Activated CD4-positive, alpha-beta T cell treated with anti-CD3 and anti-CD28 coated beads, Interleukin-2, amount 10 ng/mL, durations not matched to agents 7 days and 5 days (primary cell): ENCODE results near the gene PRKAG2. TPM values are rescaled to one million over a fixed set of nuclear protein-coding genes. Genes with fewer than 3 reads are reported as not detected.

Source experiments
- CTCF ChIA-PET: fragments of 350-600 bp; sonication (Branson Sonifier 250); formaldehyde crosslinking; loops from one replicate; lab custom pipeline; 2021; ENCODE audit warnings: antibody characterized with exemption; lab: Charles Lee
- POLR2A ChIA-PET: fragments of 350-600 bp; sonication (Branson Sonifier 250); formaldehyde crosslinking; loops from one replicate; lab custom pipeline; 2021; ENCODE audit warnings: antibody characterized with exemption; lab: Charles Lee
- DNase-seq: peaks from one replicate; pipeline ENCODE4 v3.0.0-alpha.2; 2020
- H3K27ac Mint-ChIP-seq: one replicate; pipeline ENCODE4 v1.8.0; 2021; ENCODE audit warnings: mild to moderate bottlenecking, moderate library complexity, mixed read lengths
- H3K27me3 Mint-ChIP-seq: one replicate; pipeline ENCODE4 v1.8.0; 2021; ENCODE audit warnings: mixed read lengths
- H3K36me3 Mint-ChIP-seq: one replicate; pipeline ENCODE4 v1.8.0; 2021; ENCODE audit warnings: low read depth, mixed read lengths
- H3K4me1 Mint-ChIP-seq: one replicate; pipeline ENCODE4 v1.8.0; 2021; ENCODE audit warnings: mixed read lengths
- H3K4me3 Mint-ChIP-seq: one replicate; pipeline ENCODE4 v1.8.0; 2021; ENCODE audit warnings: mild to moderate bottlenecking, moderate library complexity, mixed read lengths
- H3K9me3 Mint-ChIP-seq: one replicate; pipeline ENCODE4 v1.8.0; 2021; ENCODE audit warnings: mixed read lengths
- total RNA-seq, 2 experiments: library from RNA; stranded (reverse); gene quantifications; one replicate each; pipeline ENCODE4 v1.2.3, GENCODE V29; 2021

PRKAG2 gene
- total RNA-seq, 2 experiments from 2014 or later: 27.5 to 32.3 TPM

- Mint-ChIP-seq H3K9me3 (no peaks in the 10 kb centered on the region), H3K4me1 (peaks cover 3% of the 10 kb centered on the region), H3K27me3 (no peaks in the 10 kb centered on the region), H3K4me3 (no peak overlapping the region), H3K27ac (no peak overlapping the region), H3K36me3 (no peaks in the 10 kb centered on the region)
- DNase-seq: no peak
- CTCF ChIA-PET: interaction anchor here (1.0 kb wide), 2 partner anchors 10 to 19 kb away, joined by 3 read pairs; no protein-coding TSS in a partner anchor
- POLR2A ChIA-PET: no interaction called here
Observed at GRCh38 chr7:151702961-151703360, 174.0 kb downstream of the PRKAG2 start.

DNA sequence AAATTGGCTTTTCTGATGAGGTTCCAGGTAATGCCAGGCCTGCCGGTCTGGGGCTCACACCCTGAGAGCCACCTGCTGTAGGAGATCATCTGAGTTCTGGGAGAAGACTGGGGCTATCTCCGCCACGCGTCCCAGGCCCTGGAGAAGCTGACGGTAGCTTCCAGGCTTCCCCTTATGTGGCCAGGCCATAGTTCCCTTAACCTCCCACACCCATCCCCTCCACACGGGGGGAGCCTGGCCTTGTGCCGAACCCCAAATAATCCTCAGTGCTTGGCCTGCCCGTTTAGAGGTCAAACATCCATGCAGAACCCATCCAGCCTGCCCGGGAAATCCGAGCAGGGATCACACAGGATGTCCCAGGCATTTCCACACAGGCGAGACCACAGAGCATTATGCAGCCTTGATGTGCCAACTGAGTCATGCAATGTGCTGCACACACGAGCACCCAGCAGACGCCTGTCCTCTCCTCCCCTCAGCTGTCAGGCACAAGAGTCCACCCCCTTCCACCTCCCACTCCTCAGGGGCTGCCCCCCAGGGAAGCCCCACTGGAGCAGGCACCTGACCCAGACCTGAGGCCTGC lies 176.2 kb downstream of the PRKAG2 start:
- POLR2A ChIA-PET: no interaction called here
- no peaks in the 10 kb centered on the region for H3K9me3 Mint-ChIP-seq
- H3K27ac Mint-ChIP-seq: no peak overlapping the region
- no peaks in the 10 kb centered on the region for H3K27me3 Mint-ChIP-seq
- H3K4me3 Mint-ChIP-seq: no peak overlapping the region
- no peaks in the 10 kb centered on the region for H3K36me3 Mint-ChIP-seq
- peaks cover 2% of the 10 kb centered on the region for H3K4me1 Mint-ChIP-seq
- CTCF ChIA-PET: interaction anchor here (1.2 kb wide), 1 partner anchor 11 kb away, joined by 3 read pairs; no protein-coding TSS in a partner anchor
- no peak for DNase-seq

DNA sequence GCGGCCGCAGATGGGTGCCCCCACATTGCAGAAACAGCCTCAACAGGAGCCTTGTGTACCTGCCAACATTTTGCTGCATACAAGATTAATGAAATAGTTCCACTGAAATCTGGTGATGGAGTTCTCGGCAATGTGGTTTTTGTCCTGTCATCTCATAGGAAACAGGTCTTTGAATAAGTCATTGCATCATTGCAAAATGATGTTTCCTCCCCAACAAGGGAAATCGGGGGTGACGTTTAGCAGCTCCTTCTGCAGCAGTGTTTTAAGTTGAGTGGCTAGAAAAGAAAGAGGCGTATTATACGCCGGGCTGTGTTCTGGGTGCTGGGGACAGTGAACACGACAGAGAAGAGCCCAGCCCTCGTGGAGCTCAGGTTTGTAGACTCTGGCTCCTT lies 177.0 kb downstream of the PRKAG2 start:
- POLR2A ChIA-PET: no interaction called here
- Mint-ChIP-seq H3K4me1 (no peaks in the 10 kb centered on the region), H3K27ac (no peak overlapping the region), H3K27me3 (no peaks in the 10 kb centered on the region), H3K36me3 (no peaks in the 10 kb centered on the region), H3K4me3 (no peak overlapping the region), H3K9me3 (no peaks in the 10 kb centered on the region)
- CTCF ChIA-PET: no interaction called here
- DNase-seq: no peak

- no peaks in the 10 kb centered on the region for H3K27me3 Mint-ChIP-seq
- no peaks in the 10 kb centered on the region for H3K9me3 Mint-ChIP-seq
- H3K27ac Mint-ChIP-seq: no peak overlapping the region
- H3K4me3 Mint-ChIP-seq: no peak overlapping the region
- ChIA-PET POLR2A (no interaction called here), CTCF (no interaction called here)
- no peak for DNase-seq
- no peaks in the 10 kb centered on the region for H3K4me1 Mint-ChIP-seq
- H3K36me3 Mint-ChIP-seq: no peaks in the 10 kb centered on the region
Observed at GRCh38 chr7:151699147-151699927, 177.6 kb downstream of the PRKAG2 start.

DNA sequence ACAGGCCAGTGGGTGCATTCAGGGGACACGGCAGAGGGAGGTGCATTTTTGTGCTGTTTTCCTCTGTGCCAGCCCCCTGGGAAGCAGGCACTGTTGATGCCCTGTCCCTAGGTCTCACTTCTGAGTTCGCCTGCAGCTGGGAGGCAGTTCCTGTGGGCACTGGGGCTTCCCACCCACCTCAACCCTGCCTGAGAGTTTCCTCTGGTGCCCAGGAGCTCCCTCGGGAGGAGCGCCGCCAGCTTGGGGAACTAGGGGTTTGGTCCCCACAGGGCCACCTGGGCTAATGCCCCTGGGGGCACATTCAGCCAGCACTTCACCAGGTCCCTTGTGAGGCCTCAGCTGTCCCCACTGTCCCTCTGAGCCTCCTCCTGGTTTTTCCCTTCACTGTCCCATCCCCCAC lies 179.0 kb downstream of the PRKAG2 start:
- POLR2A ChIA-PET: no interaction called here
- DNase-seq: no peak
- CTCF ChIA-PET: interaction anchor here (1.3 kb wide), 1 partner anchor 13 kb away, joined by 3 read pairs; no protein-coding TSS in a partner anchor
- H3K36me3 Mint-ChIP-seq: no peaks in the 10 kb centered on the region
- H3K9me3 Mint-ChIP-seq: no peaks in the 10 kb centered on the region
- H3K4me1 Mint-ChIP-seq: no peaks in the 10 kb centered on the region
- H3K27ac Mint-ChIP-seq: no peak overlapping the region
- H3K27me3 Mint-ChIP-seq: no peaks in the 10 kb centered on the region
- H3K4me3 Mint-ChIP-seq: no peak overlapping the region

- DNase-seq: no peak
- Mint-ChIP-seq H3K36me3 (no peaks in the 10 kb centered on the region), H3K4me1 (no peaks in the 10 kb centered on the region), H3K9me3 (no peaks in the 10 kb centered on the region), H3K27me3 (no peaks in the 10 kb centered on the region), H3K27ac (no peak overlapping the region), H3K4me3 (no peak overlapping the region)
- CTCF ChIA-PET: interaction anchor here (1.3 kb wide), 1 partner anchor 13 kb away, joined by 3 read pairs; no protein-coding TSS in a partner anchor
- POLR2A ChIA-PET: no interaction called here
Observed at GRCh38 chr7:151697515-151697895, 179.4 kb downstream of the PRKAG2 start.

DNA sequence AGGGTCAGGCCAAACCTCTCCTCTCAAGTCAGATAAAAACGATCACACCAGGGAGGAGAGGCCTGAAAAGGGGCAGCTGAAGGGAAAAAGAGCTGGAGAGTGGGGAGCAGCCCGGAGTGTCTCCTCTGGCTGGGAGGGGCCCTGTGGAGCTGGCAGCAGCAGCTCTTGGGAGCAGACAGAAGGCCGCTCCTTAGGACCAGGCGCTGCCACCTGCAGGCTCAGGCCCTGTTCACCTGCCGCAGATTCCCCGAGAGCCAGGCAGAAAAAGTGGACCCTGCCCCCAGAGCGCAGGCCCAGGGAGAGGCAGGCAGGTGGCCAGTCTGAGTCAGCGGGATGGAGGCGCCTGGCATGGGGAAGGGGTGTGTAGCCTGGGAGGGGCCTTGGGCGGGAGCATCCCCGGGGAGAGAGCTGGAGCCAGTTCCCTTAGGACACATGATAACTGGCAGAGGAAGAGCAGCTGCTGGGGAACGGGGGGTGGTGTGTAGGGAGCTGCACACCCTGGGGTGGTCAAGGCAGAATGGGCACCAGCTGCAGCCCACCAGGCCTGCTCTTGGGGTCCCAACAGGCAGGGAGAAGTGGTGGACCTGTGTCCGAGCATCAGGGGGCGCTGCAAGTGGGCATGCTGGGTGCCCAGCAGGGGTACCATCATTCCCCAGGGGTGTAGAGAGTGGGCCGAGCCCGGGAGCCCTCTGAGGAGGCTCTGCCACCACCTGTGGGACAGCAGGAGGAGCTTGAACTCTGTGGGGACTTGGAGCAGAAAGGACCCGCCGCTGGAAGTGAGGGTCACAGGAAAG lies 180.0 kb downstream of the PRKAG2 start:
- H3K4me1 Mint-ChIP-seq: no peaks in the 10 kb centered on the region
- H3K36me3 Mint-ChIP-seq: no peaks in the 10 kb centered on the region
- no peaks in the 10 kb centered on the region for H3K27me3 Mint-ChIP-seq
- no peak for DNase-seq
- no peak overlapping the region for H3K27ac Mint-ChIP-seq
- POLR2A ChIA-PET: no interaction called here
- H3K9me3 Mint-ChIP-seq: no peaks in the 10 kb centered on the region
- H3K4me3 Mint-ChIP-seq: no peak overlapping the region
- CTCF ChIA-PET: interaction anchor here (1.3 kb wide), 1 partner anchor 14 kb away, joined by 3 read pairs; no protein-coding TSS in a partner anchor

DNA sequence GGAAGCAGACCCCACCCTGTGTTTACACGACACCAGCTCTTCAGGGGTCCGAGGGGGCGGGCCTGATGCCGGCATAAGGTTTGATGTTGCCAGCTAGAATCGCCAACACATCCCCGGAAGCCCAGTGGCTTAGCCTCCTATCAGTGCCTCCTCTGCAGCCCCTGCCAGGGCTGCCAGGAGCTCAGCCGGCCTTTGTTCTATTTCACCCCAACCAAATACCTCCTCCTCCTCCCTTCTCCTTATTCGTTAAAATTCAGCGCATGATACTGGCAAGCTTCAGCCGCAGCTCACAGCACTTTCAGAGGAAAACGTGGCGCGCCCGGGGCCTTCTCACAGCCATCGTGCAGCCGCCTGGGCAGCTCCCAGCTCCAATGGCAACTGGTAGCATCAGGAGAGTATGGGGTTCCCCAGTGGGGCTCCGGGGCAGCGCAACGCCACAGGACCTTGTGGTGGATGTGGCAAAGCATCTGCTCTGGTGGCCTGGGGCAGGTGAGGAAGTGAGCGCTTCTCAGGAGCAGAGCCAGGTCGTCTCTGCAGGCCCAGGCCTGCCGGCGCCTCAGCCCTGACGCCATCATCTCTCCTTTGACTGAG lies 180.9 kb downstream of the PRKAG2 start:
- Mint-ChIP-seq H3K4me1 (no peaks in the 10 kb centered on the region), H3K36me3 (no peaks in the 10 kb centered on the region), H3K27me3 (no peaks in the 10 kb centered on the region), H3K4me3 (no peak overlapping the region), H3K9me3 (no peaks in the 10 kb centered on the region), H3K27ac (no peak overlapping the region)
- POLR2A ChIA-PET: no interaction called here
- CTCF ChIA-PET: no interaction called here
- DNase-seq: no peak

- DNase-seq: no peak
Observed at GRCh38 chr7:151694828-151695580, 181.9 kb downstream of the PRKAG2 start.

DNA sequence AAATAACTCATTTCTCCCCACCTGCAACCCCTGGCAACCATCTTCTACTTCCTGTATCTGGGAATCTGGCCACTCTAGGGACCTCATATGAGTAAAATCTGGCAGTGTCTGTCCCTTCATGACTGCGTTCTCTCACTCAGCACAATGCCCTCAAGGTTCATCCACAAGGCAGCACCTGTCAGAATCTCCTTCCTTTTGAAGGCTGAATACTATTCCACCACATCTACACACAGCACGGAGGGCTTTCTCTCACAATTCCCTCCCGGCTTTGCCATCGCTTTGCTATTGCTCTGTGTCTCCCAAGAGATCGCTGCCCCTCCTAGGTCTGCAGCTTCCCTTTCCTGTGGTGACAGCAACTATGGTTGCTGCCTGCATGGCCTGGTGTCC lies 182.5 kb downstream of the PRKAG2 start:
- Mint-ChIP-seq H3K4me1 (no peaks in the 10 kb centered on the region), H3K27me3 (no peaks in the 10 kb centered on the region), H3K9me3 (no peaks in the 10 kb centered on the region), H3K4me3 (no peak overlapping the region), H3K36me3 (no peaks in the 10 kb centered on the region), H3K27ac (no peak overlapping the region)
- no peak for DNase-seq
- POLR2A ChIA-PET: no interaction called here
- CTCF ChIA-PET: no interaction called here

More at GRCh38 chr7:151694828-151695580, 181.9 kb downstream of the PRKAG2 start:
- no peaks in the 10 kb centered on the region for H3K9me3 Mint-ChIP-seq
- H3K36me3 Mint-ChIP-seq: no peaks in the 10 kb centered on the region
- ChIA-PET POLR2A (no interaction called here), CTCF (no interaction called here)
- no peak overlapping the region for H3K27ac Mint-ChIP-seq
- no peaks in the 10 kb centered on the region for H3K4me1 Mint-ChIP-seq
- no peaks in the 10 kb centered on the region for H3K27me3 Mint-ChIP-seq
- H3K4me3 Mint-ChIP-seq: no peak overlapping the region

GRCh38 chr7:151693140-151693539 lies 183.8 kb downstream of the PRKAG2 start:
- no peaks in the 10 kb centered on the region for H3K9me3 Mint-ChIP-seq
- H3K27ac Mint-ChIP-seq: no peak overlapping the region
- CTCF ChIA-PET: interaction anchor here (1.3 kb wide), 1 partner anchor 10 kb away, joined by 3 read pairs; no protein-coding TSS in a partner anchor
- H3K4me3 Mint-ChIP-seq: no peak overlapping the region
- POLR2A ChIA-PET: no interaction called here
- H3K27me3 Mint-ChIP-seq: no peaks in the 10 kb centered on the region
- no peak for DNase-seq
- H3K36me3 Mint-ChIP-seq: no peaks in the 10 kb centered on the region
- H3K4me1 Mint-ChIP-seq: no peaks in the 10 kb centered on the region

DNA sequence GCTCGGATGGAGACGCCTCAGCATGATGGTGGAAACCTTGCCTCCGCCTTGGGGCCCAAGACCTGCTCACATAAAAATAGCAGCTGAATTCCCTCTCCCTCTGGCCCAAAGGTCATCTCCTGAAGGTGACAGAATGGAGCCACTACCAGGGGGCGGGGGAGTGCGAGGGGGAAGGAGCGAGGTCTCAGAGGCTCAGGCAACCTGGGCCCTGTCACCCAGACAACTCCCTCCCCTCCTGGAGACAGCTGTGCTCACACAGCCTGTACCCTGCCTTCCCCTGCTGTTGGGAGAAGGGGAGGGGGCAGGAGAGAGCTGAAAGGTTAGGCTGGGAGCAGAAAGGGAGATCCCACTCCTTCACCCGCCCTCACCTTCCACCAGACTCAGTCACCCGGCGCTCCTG lies 184.2 kb downstream of the PRKAG2 start:
- no peak overlapping the region for H3K27ac Mint-ChIP-seq
- no peaks in the 10 kb centered on the region for H3K9me3 Mint-ChIP-seq
- no peaks in the 10 kb centered on the region for H3K36me3 Mint-ChIP-seq
- ChIA-PET CTCF (interaction anchor here (1.0 to 1.3 kb wide), 2 partner anchors 10 to 43 kb away, joined by 3 read pairs; no protein-coding TSS in a partner anchor), POLR2A (no interaction called here)
- H3K4me3 Mint-ChIP-seq: no peak overlapping the region
- DNase-seq: no peak
- H3K27me3 Mint-ChIP-seq: no peaks in the 10 kb centered on the region
- no peaks in the 10 kb centered on the region for H3K4me1 Mint-ChIP-seq
